GM21367 (cell line): ENCODE data around the gene DAAM2.

Source experiments
- ATAC-seq: cut with Tn5 transposase; IDR thresholded peaks from one replicate; pipeline ENCODE4 v1.9.1; 2021; ENCODE audit not compliant: unreplicated experiment

DAAM2 gene

DNA sequence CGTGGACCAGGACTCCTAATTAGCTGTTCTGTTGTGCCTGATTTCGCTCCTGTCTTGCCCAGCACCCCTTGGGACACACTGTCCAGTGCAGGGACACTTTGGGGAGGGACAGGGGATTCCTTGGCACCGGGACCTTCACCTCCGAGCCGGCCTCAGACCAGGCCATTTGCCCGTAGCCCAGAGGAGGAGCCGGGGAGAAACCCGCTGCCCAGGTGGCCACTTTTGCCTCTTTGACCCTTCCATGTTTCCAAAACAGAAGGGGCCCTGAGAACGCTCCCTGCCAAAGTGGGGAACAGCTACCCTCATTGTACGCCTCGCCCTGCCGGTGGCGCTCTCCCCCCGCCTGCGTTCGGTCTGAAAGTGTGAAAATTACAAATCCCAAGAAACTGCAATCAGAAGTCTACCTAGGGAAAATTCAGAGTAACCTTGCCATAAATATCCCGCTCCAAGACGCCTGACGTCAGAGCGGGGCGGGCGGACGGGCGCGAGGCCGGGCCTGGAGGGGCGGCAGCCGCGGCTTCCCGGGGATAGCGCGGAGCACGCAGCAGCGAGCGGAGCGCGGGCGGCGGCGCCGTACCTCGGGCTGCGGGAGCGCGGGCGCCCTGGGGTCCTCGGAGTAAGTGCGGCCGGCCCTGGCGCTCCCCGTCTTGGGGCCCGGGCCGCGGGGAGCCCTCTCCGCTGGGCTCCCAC, at the start of gene DAAM2:
Gene DAAM2 (plus strand): TSS at position 527 of the 690 bp plus-strand sequence. CDS start 63,927 bp downstream, outside the sequence.
- no peak for ATAC-seq

DNA sequence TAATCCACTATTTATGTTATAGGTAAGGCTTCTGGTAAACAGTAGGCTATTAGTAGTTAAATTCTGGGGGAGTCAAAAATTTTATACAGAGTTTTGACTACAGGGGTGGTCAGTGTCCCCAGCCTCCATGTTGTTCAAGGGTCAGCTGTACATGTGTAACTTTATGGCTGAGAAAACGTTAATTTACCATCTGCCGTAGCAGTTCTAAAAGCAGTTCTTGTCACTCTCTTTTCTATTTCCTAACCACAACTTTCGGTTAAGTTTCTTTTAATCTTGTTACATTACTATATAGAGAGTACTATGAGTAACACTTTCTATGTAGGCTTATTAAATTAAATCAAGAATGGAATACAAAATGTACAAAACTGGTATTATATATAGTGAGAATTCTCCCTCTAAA, 45.4 kb upstream of the DAAM2 start:
- no peak for ATAC-seq

DNA sequence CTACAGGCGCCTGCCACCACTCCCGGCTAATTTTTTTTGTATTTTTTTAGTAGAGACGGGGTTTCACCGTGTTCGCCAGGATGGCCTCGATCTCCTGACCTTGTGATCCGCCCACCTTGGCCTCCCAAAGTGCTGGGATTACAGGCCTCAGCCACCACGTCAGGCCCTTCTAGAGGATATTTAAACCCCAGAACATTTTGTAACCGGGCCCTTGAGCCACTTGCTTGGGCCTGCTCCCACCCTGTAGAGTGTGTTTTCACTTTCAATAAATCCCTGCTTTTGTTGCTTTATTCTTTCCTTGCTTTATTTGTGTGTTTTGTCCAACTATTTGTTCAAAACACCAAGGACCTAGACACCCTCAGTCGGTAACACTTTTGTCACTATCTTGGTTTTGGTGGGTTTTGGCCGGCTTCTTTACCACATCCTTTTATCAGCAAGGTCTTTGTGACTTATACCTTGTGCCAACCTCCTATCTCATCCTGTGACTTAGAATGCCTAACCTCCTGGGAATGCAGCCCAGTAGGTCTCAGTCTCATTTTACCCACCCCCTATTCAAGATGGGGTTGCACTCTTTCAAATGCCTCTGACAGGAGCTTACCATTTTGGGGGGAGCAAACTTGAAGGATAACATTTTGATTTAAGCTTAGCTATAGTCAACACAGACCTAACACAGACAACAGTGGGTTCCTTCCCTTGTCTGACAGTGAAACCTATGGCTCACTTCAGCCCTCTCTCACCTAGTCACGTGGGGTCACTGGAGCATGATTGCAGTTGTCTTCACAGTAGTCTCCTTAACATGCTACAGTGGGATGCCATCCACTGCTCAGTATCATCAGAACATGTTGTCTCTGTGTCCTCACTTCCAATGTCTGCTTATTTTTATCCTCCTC, 39.1 kb upstream of the DAAM2 start:
- ATAC-seq, result no peak

DNA sequence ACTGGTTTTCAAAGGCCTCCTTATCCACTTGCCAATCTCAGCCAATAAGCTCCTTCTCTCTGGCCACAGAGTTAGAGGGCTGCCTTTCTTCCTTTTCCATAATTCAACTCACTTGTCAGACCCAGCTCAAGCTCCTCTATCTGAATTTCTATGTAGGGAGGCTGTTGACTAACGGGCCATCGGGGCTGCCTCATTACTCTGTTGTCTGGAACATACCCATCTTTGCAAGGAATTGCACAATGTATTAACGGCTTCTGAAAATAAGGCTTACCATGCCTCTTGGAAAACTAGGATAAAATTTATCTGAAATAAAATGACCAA, 38.5 kb upstream of the DAAM2 start:
- no peak for ATAC-seq

DNA sequence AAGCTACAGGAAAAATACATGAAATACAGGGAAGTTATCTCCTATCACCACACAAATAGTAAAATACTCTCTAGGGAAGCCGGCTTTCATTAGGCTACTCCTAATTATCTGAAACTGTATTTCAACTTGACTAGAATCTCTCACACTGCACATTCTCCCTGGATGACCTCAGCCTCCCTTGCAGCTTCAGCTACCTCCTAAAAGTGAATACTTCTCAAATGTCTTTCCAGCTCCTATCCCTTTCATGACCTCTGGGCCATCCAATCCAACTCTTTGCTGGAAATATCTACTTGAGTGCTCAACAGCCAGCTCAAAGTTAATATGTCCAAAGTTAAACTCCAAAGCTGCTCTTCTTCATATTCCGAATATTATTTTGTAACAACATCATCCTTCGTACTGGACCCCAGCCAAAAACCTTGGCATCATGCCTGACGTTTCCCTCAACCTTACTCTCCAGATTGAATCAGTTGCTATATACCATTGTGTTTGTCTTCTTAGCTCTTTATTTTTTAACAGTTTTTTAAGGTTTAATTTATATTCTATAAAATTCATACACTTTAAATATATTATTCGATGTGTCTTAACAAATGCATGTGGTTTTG, 37.6 kb upstream of the DAAM2 start:
- ATAC-seq, result no peak

GRCh38 chr6:39755231-39755630, 36.9 kb upstream of the DAAM2 start:
- ATAC-seq, result no peak

- no peak for ATAC-seq
These were observed 35.6 kb upstream of the DAAM2 start for GRCh38 chr6:39756582-39756981.

DNA sequence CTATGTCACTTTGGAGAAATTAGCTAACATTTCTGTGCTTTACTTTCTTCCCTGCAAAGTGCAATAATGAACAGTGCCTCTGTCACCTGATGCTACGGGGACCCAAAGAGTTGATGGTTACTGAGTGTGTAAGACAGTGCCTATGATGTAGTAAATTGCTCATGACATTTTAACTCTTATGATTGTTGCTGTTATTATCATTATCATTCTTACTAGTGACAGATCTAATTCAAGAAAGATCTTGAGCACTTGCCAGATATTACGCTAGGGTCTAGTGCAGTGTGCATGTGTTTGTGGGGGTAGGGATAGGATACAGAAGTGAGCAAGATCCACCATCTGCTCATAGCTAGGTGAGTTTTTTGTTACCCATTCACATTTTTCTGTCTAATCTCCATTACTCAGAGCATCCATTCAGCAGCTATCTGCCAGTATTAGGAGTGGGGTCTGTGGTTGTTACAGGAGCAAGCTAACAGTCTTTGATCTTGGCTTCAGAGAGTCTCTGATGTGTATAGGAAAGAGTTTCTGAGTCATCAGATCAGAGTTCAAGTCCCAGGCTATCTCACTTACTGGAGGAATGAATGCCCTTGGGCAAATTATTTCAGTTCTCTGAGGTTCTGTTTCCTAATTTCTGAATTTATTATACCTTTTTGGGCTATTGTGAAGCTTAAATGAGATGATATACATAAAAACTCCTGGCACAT, 33.1 kb upstream of the DAAM2 start:
- ATAC-seq, result no peak

DNA sequence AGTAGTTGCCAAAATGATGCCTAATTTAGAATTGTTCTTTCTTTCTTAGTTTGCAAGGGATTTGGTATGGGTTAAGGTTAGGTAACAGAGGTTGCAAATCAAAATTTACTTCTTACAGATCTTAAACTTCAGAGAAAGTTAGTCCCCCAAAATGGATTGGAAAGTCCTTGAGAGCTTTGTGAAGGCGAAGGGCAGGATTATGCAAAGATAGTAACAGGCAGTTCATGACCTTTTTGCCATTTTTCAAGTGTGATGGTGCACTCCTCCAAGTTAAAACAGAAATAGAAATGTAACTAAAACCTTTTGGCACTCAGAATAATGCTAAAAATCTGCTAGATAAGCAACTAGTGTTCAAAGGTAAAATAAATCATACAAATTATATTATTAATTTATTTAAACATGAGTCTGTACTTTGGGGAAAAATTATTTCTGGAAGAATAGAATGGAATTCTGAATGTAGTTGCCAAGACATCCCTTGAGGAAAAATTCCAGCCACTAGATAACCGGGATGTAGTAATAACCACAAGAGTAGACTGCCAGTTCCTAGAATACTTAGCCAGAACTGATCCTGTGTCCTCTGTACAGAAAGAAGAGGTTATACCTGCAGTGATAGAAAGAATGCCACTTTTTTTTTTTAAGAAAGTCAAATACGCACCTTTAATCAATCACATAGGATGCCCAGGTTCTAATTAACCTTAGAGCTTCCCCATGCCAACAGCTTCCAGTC, 31.8 kb upstream of the DAAM2 start:
- no peak for ATAC-seq

- ATAC-seq, result no peak
These were observed 26.6 kb upstream of the DAAM2 start for GRCh38 chr6:39765508-39766065.

- no peak for ATAC-seq
These were observed 23.2 kb upstream of the DAAM2 start for GRCh38 chr6:39769012-39769411.

GRCh38 chr6:39770446-39770845, 21.7 kb upstream of the DAAM2 start:
- ATAC-seq, result no peak

GRCh38 chr6:39772559-39773273, 19.5 kb upstream of the DAAM2 start:
- ATAC-seq, result no peak

- no peak for ATAC-seq
These were observed 18.4 kb upstream of the DAAM2 start for GRCh38 chr6:39773782-39774181.

GRCh38 chr6:39776581-39776980, 15.6 kb upstream of the DAAM2 start:
- no peak for ATAC-seq

DNA sequence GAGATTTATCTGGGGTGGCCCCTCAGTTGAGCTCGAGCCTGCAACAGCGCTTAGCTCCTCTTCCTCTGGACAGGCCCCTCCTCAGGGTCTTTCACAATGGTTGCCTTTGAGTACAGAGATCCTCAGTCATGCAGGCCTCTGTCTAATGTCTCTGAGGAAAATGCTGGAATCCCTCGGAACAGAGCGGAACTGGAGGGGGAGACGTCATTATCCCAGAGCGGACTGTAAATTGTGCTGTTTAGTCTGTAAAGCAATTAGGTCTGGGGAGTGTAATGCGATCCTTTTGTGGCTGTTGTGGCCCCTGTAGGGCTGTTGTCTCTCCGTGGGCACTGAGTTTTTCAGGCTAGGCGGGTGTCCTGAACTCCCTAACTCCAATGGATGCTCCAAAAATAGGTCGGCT, 15.0 kb upstream of the DAAM2 start:
- ATAC-seq, result no peak

GRCh38 chr6:39777661-39778060, 14.5 kb upstream of the DAAM2 start:
- ATAC-seq, result no peak

DNA sequence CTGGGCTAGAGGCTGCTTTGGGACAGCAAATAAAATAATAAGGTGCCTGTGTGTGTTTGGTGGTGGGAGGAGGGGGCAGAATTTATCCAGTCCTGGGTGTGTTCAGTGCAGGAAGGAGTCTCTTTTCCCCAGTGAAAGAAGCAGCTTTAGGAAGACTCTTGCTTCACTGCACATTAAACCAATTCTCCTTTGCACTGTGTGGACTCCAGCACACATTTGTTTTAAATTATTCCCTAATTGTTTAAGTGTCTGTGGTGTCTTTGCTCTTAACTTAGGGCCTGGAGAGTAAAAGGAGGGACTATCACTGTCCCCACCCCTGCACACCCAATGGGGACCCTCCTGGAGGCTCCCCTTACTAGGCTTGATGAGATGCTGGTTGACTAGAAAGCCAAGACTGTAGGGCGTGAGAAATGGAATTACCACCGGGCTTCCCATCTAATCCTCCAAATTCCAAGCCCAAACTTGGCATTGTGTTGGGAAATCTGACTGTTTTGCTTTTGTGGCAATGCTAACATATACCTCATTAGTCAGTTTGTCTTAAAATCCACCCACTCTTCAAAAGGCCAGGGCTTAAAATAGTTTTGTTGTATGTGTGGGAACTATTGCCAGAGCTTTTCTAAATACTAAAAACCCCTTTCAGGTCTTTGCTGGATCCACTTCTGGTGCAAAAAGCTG, 13.5 kb upstream of the DAAM2 start:
- ATAC-seq, result no peak

- ATAC-seq, result no peak
These were observed 6.9 kb upstream of the DAAM2 start for GRCh38 chr6:39785281-39785680.
